ENCODE measurements around the gene NUDT13.

DNA sequence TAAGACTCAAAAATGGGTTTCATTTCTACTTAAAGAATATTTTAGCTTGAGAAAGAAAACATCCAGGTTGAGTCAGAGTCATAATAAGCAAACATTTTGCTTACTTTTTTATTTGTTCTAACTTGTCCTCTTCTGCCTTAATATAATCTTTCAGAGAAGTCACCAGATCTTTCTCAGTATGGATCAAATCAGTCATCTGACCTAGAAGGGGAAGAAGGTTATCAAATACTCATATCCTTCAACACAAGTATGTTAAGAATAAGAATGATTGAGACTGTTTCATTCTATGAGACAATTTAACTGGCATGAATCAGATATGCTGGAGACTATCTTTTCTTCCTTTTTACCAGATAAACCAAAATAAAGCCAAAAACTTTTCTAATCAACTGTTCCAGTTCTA, 36.6 kb upstream of the NUDT13 start:
- TF ChIP-seq SP1 (IDR thresholded peaks at IDR 0.05), result no peak
- no peak for TF ChIP-seq HDGF (IDR thresholded peaks at IDR 0.05; ENCODE audit: borderline replicate concordance)
- TF ChIP-seq TARDBP (IDR thresholded peaks at IDR 0.05), result no peak
- no peak for TF ChIP-seq FOXA1 (IDR thresholded peaks at IDR 0.05)
- no peak for TF ChIP-seq FOXM1 (IDR thresholded peaks at IDR 0.05; ENCODE audit: borderline replicate concordance)
- no peak for TF ChIP-seq FOXK2 (IDR thresholded peaks at IDR 0.05)
- no peak for TF ChIP-seq LEF1 (IDR thresholded peaks at IDR 0.05; ENCODE audit: borderline replicate concordance)
- TF ChIP-seq SUZ12 (IDR thresholded peaks at IDR 0.05), result no peak
- no peak for TF ChIP-seq ELF4 (IDR thresholded peaks at IDR 0.05)
- TF ChIP-seq, protein P1, sequence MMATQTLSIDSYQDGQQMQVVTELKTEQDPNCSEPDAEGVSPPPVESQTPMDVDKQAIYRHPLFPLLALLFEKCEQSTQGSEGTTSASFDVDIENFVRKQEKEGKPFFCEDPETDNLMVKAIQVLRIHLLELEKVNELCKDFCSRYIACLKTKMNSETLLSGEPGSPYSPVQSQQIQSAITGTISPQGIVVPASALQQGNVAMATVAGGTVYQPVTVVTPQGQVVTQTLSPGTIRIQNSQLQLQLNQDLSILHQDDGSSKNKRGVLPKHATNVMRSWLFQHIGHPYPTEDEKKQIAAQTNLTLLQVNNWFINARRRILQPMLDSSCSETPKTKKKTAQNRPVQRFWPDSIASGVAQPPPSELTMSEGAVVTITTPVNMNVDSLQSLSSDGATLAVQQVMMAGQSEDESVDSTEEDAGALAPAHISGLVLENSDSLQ (IDR thresholded peaks at IDR 0.05), result no peak
- no peak for TF ChIP-seq ARNT (IDR thresholded peaks at IDR 0.05)

Measured in HEK293T (cell line).